Effector memory CD4-positive, alpha-beta T cell (primary cell): ENCODE measurements around the gene SDK2.

Source experiments
- DNase-seq, 3 donors: peaks; one replicate each; pipeline ENCODE4 v3.0.0-alpha.2; 2020
- H3K27ac ChIP-seq: 2 replicates; pipeline ENCODE4 v1.7.0; 2013; ENCODE audit warnings: mild to moderate bottlenecking, low read length, moderate library complexity; ENCODE audit not compliant: insufficient read depth, poor library complexity, severe bottlenecking
- H3K27me3 ChIP-seq: replicated peaks from 2 replicates; pipeline ENCODE4 v1.7.0; 2013; ENCODE audit warnings: mild to moderate bottlenecking, low read length; ENCODE audit not compliant: insufficient read depth, control insufficient read depth, poor library complexity, severe bottlenecking
- H3K36me3 ChIP-seq: 2 replicates; pipeline ENCODE4 v1.7.0; 2013; ENCODE audit warnings: mild to moderate bottlenecking, low read length, moderate library complexity; ENCODE audit not compliant: control insufficient read depth, insufficient read depth
- H3K4me1 ChIP-seq: 2 replicates; pipeline ENCODE4 v1.7.0; 2013; ENCODE audit warnings: low read length, mild to moderate bottlenecking; ENCODE audit not compliant: control insufficient read depth, insufficient read depth, poor library complexity, severe bottlenecking
- H3K4me3 ChIP-seq: 2 replicates; pipeline ENCODE4 v1.7.0; 2013; ENCODE audit warnings: low read length, low read depth, mild to moderate bottlenecking; ENCODE audit not compliant: insufficient read depth, poor library complexity, severe bottlenecking
- H3K9me3 ChIP-seq: 2 replicates; pipeline ENCODE4 v1.7.0; 2013; ENCODE audit warnings: mild to moderate bottlenecking, low read length, moderate library complexity; ENCODE audit not compliant: control insufficient read depth

SDK2 gene

GRCh38 chr17:73549841-73550430, 94.3 kb downstream of the SDK2 start:
- H3K9me3 ChIP-seq: no peaks in the 10 kb centered on the region
- H3K4me3 ChIP-seq: no peak overlapping the region
- H3K27me3 ChIP-seq: no peaks in the 10 kb centered on the region
- DNase-seq: no peak
- H3K4me1 ChIP-seq: no peaks in the 10 kb centered on the region
- H3K27ac ChIP-seq: no peak overlapping the region
- no peaks in the 10 kb centered on the region for H3K36me3 ChIP-seq

GRCh38 chr17:73548620-73549311, 95.5 kb downstream of the SDK2 start:
- Histone ChIP-seq H3K4me3 (no peak overlapping the region), H3K4me1 (no peaks in the 10 kb centered on the region), H3K36me3 (no peaks in the 10 kb centered on the region), H3K27me3 (no peaks in the 10 kb centered on the region), H3K9me3 (no peaks in the 10 kb centered on the region), H3K27ac (no peak overlapping the region)
- no peak for DNase-seq

GRCh38 chr17:73547790-73548189, 96.5 kb downstream of the SDK2 start:
- H3K9me3 ChIP-seq: no peaks in the 10 kb centered on the region
- no peak overlapping the region for H3K27ac ChIP-seq
- no peaks in the 10 kb centered on the region for H3K4me1 ChIP-seq
- H3K36me3 ChIP-seq: no peaks in the 10 kb centered on the region
- H3K4me3 ChIP-seq: no peak overlapping the region
- no peaks in the 10 kb centered on the region for H3K27me3 ChIP-seq
- no peak for DNase-seq

GRCh38 chr17:73546770-73547536, 97.3 kb downstream of the SDK2 start:
- H3K4me1 ChIP-seq: no peaks in the 10 kb centered on the region
- H3K9me3 ChIP-seq: no peaks in the 10 kb centered on the region
- H3K27me3 ChIP-seq: no peaks in the 10 kb centered on the region
- H3K27ac ChIP-seq: no peak overlapping the region
- no peak overlapping the region for H3K4me3 ChIP-seq
- no peaks in the 10 kb centered on the region for H3K36me3 ChIP-seq
- no peak for DNase-seq

- H3K27ac ChIP-seq: no peak overlapping the region
- H3K27me3 ChIP-seq: no peaks in the 10 kb centered on the region
These were observed 98.1 kb downstream of the SDK2 start for GRCh38 chr17:73546114-73546513.

GRCh38 chr17:73545109-73546032, 98.9 kb downstream of the SDK2 start:
- no peak overlapping the region for H3K27ac ChIP-seq
- no peak for DNase-seq
- no peaks in the 10 kb centered on the region for H3K9me3 ChIP-seq
- H3K36me3 ChIP-seq: no peaks in the 10 kb centered on the region
- H3K4me3 ChIP-seq: no peak overlapping the region
- no peaks in the 10 kb centered on the region for H3K4me1 ChIP-seq
- no peaks in the 10 kb centered on the region for H3K27me3 ChIP-seq

More at GRCh38 chr17:73546114-73546513, 98.1 kb downstream of the SDK2 start:
- DNase-seq: no peak
- Histone ChIP-seq H3K4me1 (no peaks in the 10 kb centered on the region), H3K36me3 (no peaks in the 10 kb centered on the region), H3K4me3 (no peak overlapping the region), H3K9me3 (no peaks in the 10 kb centered on the region)

GRCh38 chr17:73544333-73544732, 99.9 kb downstream of the SDK2 start:
- no peak for DNase-seq
- no peaks in the 10 kb centered on the region for H3K9me3 ChIP-seq
- H3K4me1 ChIP-seq: no peaks in the 10 kb centered on the region
- H3K36me3 ChIP-seq: no peaks in the 10 kb centered on the region
- no peak overlapping the region for H3K4me3 ChIP-seq
- H3K27me3 ChIP-seq: no peaks in the 10 kb centered on the region
- no peak overlapping the region for H3K27ac ChIP-seq

- Histone ChIP-seq H3K27ac (no peak overlapping the region), H3K4me1 (no peaks in the 10 kb centered on the region)
These were observed 101.9 kb downstream of the SDK2 start for GRCh38 chr17:73542323-73542722.

GRCh38 chr17:73541561-73541981, 102.7 kb downstream of the SDK2 start:
- DNase-seq: no peak
- no peak overlapping the region for H3K27ac ChIP-seq
- no peaks in the 10 kb centered on the region for H3K9me3 ChIP-seq
- H3K27me3 ChIP-seq: no peaks in the 10 kb centered on the region
- H3K4me1 ChIP-seq: no peaks in the 10 kb centered on the region
- H3K4me3 ChIP-seq: no peak overlapping the region
- H3K36me3 ChIP-seq: no peaks in the 10 kb centered on the region

More at GRCh38 chr17:73542323-73542722, 101.9 kb downstream of the SDK2 start:
- Histone ChIP-seq H3K4me3 (no peak overlapping the region), H3K36me3 (no peaks in the 10 kb centered on the region), H3K9me3 (no peaks in the 10 kb centered on the region), H3K27me3 (no peaks in the 10 kb centered on the region)
- no peak for DNase-seq
